Ishikawa (cell line): Measurements from ENCODE around the gene SCN2A.

ENCODE experiments used
- CREB1 ChIP-seq: IDR thresholded peaks from 2 replicates; pipeline ENCODE4 v1.6.1; 2012; ENCODE audit warnings: low read depth
- FOXM1 ChIP-seq: IDR thresholded peaks from 2 replicates; pipeline ENCODE4 v1.6.1; 2012; ENCODE audit warnings: low read depth, borderline replicate concordance
- RAD21 ChIP-seq: IDR thresholded peaks from 2 replicates; pipeline ENCODE4 v1.6.1; 2012; ENCODE audit warnings: low read depth
- TCF12 ChIP-seq: IDR thresholded peaks from 2 replicates; pipeline ENCODE4 v1.6.1; 2012; ENCODE audit warnings: low read depth
- TEAD4 ChIP-seq: IDR thresholded peaks from 2 replicates; pipeline ENCODE4 v1.6.1; 2012
- USF1 ChIP-seq: IDR thresholded peaks from 2 replicates; pipeline ENCODE4 v1.6.1; 2012
- TF ChIP-seq, protein P1 (sequence below): IDR thresholded peaks from 2 replicates; pipeline ENCODE4 v1.6.1; 2012; ENCODE audit warnings: low read depth, mild to moderate bottlenecking

DNA sequence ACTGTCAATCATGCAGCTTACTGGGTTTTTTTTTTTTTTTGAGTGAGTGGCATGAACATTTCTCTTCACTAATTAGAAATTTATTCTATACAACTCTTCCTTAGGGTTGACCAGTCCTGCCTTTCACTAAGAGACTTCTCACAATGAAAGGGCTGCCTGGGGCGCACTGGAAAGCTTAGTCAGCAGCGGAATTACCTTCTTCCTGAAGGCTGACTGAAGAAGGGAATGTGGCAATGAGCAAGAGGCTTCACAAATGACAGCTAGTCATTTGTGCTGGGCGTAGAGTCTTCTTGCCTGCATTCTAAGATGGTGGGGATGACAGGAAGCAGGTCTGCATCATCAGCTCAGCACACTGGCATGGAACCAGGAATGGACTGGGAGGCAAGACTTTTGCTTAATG lies 19.7 kb upstream of the SCN2A start:
- TF ChIP-seq CREB1 (no peak), FOXM1 (no peak), TCF12 (no peak), TEAD4 (no peak), USF1 (no peak), RAD21 (no peak)
- TF ChIP-seq, protein P1, sequence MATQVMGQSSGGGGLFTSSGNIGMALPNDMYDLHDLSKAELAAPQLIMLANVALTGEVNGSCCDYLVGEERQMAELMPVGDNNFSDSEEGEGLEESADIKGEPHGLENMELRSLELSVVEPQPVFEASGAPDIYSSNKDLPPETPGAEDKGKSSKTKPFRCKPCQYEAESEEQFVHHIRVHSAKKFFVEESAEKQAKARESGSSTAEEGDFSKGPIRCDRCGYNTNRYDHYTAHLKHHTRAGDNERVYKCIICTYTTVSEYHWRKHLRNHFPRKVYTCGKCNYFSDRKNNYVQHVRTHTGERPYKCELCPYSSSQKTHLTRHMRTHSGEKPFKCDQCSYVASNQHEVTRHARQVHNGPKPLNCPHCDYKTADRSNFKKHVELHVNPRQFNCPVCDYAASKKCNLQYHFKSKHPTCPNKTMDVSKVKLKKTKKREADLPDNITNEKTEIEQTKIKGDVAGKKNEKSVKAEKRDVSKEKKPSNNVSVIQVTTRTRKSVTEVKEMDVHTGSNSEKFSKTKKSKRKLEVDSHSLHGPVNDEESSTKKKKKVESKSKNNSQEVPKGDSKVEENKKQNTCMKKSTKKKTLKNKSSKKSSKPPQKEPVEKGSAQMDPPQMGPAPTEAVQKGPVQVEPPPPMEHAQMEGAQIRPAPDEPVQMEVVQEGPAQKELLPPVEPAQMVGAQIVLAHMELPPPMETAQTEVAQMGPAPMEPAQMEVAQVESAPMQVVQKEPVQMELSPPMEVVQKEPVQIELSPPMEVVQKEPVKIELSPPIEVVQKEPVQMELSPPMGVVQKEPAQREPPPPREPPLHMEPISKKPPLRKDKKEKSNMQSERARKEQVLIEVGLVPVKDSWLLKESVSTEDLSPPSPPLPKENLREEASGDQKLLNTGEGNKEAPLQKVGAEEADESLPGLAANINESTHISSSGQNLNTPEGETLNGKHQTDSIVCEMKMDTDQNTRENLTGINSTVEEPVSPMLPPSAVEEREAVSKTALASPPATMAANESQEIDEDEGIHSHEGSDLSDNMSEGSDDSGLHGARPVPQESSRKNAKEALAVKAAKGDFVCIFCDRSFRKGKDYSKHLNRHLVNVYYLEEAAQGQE = no peak
